DOHH2 (cell line): ENCODE data around the gene HSBP1L1.
A peak's percentile ranks its signal among the peaks of the same experiment; 100 is the strongest.

ENCODE experiments used
- H3F3A ChIP-seq: fragments of 200-600 bp; sonication (generic), shearing (Covaris generic); 2 replicates; pipeline ENCODE4 v1.6.0; 2016; ENCODE audit warnings: antibody characterized with exemption, mild to moderate bottlenecking; ENCODE audit not compliant: control insufficient read depth, insufficient read depth
- H3K27ac ChIP-seq: fragments of 200-600 bp; sonication (generic); 2 replicates; pipeline ENCODE4 v1.5.1; 2014; ENCODE audit warnings: low read depth, mild to moderate bottlenecking, low read length, moderate library complexity
- H3K27me3 ChIP-seq: fragments of 200-600 bp; sonication (generic); 2 replicates; pipeline ENCODE4 v1.6.1; 2014; ENCODE audit warnings: mild to moderate bottlenecking, low read length, mixed read lengths; ENCODE audit not compliant: control insufficient read depth
- H3K36me3 ChIP-seq: fragments of 200-600 bp; sonication (generic); 2 replicates; pipeline ENCODE4 v1.6.1; 2014; ENCODE audit warnings: mild to moderate bottlenecking, low read length, moderate library complexity, mixed read lengths; ENCODE audit not compliant: control insufficient read depth
- H3K4me1 ChIP-seq: fragments of 200-600 bp; sonication (generic); 2 replicates; pipeline ENCODE4 v1.6.1; 2014; ENCODE audit warnings: mild to moderate bottlenecking, low read length, mixed read lengths; ENCODE audit not compliant: control insufficient read depth
- H3K4me2 ChIP-seq: fragments of 200-600 bp; sonication (generic); 2 replicates; pipeline ENCODE4 v1.6.0; 2014; ENCODE audit warnings: mild to moderate bottlenecking, low read length, moderate library complexity
- H3K4me3 ChIP-seq: fragments of 200-600 bp; sonication (generic); 2 replicates; pipeline ENCODE4 v1.5.1; 2014; ENCODE audit warnings: mild to moderate bottlenecking, low read length, mixed read lengths
- H3K79me2 ChIP-seq: fragments of 200-600 bp; sonication (generic); 2 replicates; pipeline ENCODE4 v1.6.1; 2014; ENCODE audit warnings: mild to moderate bottlenecking, low read length, mixed read lengths; ENCODE audit not compliant: control insufficient read depth
- H3K9me2 ChIP-seq: fragments of 200-600 bp; sonication (generic); replicated peaks from 2 replicates; pipeline ENCODE4 v1.6.1; 2014; ENCODE audit warnings: mild to moderate bottlenecking, low read length, mixed read lengths; ENCODE audit not compliant: control insufficient read depth
- H3K9me3 ChIP-seq: fragments of 200-600 bp; sonication (generic); 2 replicates; pipeline ENCODE4 v1.6.1; 2014; ENCODE audit warnings: antibody characterized with exemption, low read length, mixed read lengths; ENCODE audit not compliant: control insufficient read depth, insufficient read depth
- H4K20me1 ChIP-seq: fragments of 200-600 bp; sonication (generic); 2 replicates; pipeline ENCODE4 v1.6.0; 2014; ENCODE audit warnings: low read depth, mild to moderate bottlenecking, antibody characterized with exemption, low read length, moderate library complexity; ENCODE audit not compliant: control insufficient read depth, insufficient read depth
- EZH2phosphoT487 ChIP-seq: fragments of 200-600 bp; sonication (generic); IDR thresholded peaks from 2 replicates; pipeline ENCODE4 v1.6.1; 2017; ENCODE audit warnings: borderline replicate concordance, mild to moderate bottlenecking, antibody characterized with exemption, low read length, moderate library complexity, mixed read lengths
- TF ChIP-seq, protein P1 (sequence below): fragments of 200-600 bp; sonication (generic); IDR thresholded peaks from one replicate; pipeline ENCODE4 v1.5.1; 2014; ENCODE audit warnings: antibody characterized with exemption, mild to moderate bottlenecking, low read depth, low read length; ENCODE audit not compliant: poor library complexity, severe bottlenecking

The HSBP1L1 gene

DNA sequence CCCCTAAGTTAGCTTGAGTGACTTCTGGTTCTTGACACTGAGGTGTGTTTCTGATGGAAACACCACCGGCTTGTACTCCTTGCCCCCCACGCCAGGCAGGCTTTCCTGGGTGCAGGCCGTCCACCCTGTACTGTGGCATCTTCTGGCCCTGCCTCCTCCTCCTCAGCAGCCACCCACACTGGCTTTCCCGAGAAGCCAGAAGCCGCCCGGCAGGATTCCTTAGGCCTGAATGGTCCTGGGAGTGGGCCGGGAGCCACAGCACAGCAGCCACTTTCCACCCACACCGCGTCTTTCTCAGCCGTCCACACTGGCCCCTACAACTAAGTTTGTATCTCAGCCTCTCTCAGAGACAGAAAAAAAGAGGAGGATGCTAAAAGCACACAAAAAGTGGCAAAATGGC is 2.1 kb upstream of the HSBP1L1 start:
- Histone ChIP-seq H3K9me2 (no peaks in the 10 kb centered on the region), H4K20me1 (no peaks in the 10 kb centered on the region), H3K36me3 (peaks cover 7% of the 10 kb centered on the region), H3K4me3 (no peak overlapping the region), H3K4me2 (no peak overlapping the region), H3K27me3 (no peaks in the 10 kb centered on the region), H3K79me2 (peaks cover 34% of the 10 kb centered on the region), H3K9me3 (no peaks in the 10 kb centered on the region), H3K27ac (no peak overlapping the region), H3K4me1 (peaks cover 65% of the 10 kb centered on the region), H3F3A (peaks cover 12% of the 10 kb centered on the region)
- TF ChIP-seq, protein P1, sequence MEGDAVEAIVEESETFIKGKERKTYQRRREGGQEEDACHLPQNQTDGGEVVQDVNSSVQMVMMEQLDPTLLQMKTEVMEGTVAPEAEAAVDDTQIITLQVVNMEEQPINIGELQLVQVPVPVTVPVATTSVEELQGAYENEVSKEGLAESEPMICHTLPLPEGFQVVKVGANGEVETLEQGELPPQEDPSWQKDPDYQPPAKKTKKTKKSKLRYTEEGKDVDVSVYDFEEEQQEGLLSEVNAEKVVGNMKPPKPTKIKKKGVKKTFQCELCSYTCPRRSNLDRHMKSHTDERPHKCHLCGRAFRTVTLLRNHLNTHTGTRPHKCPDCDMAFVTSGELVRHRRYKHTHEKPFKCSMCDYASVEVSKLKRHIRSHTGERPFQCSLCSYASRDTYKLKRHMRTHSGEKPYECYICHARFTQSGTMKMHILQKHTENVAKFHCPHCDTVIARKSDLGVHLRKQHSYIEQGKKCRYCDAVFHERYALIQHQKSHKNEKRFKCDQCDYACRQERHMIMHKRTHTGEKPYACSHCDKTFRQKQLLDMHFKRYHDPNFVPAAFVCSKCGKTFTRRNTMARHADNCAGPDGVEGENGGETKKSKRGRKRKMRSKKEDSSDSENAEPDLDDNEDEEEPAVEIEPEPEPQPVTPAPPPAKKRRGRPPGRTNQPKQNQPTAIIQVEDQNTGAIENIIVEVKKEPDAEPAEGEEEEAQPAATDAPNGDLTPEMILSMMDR, result no peak
- no peak for TF ChIP-seq EZH2phosphoT487

DNA sequence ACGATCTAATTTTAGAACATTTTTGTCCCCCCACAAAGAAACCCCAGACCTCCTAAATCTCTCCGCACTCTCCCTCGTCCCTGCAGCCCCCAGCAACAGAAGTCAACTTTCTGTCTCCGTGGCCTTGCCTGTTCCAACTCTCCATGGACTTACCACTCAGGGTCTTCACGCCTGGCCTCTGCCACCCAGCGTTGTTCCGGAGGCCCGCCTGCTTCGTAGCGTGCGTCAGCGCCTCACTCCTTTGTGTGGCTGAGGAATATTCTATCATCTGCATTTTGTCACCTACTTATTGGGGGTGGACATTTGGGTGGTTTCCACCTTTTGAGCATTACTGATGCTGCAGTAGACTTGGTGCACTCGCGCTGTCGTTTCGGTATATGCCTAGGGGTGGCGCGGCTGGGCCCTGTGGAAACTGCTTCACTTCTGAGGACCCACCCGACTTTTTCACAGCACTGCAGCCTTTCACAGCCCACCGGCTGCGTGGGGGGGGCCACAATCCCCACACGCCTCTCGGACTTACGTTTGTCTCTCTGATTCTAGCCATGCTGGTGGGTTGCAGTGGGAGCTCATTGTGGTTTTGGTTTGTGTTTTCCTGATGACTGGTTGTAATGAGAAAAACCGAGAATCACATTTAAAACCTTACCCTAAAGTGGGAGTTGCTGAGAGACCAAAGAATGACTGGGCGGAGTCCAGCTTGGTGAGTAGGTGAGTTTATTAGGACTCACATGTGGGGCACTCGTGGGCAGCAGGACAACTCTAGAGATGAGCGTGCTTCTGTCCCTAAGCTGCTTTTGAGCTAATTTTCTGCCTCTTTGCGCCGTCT is 1.4 kb upstream of the HSBP1L1 start:
- H3K36me3 ChIP-seq, result peaks cover 15% of the 10 kb centered on the region
- peak overlapping the region; percentile 80 for H3K4me2 ChIP-seq

DNA sequence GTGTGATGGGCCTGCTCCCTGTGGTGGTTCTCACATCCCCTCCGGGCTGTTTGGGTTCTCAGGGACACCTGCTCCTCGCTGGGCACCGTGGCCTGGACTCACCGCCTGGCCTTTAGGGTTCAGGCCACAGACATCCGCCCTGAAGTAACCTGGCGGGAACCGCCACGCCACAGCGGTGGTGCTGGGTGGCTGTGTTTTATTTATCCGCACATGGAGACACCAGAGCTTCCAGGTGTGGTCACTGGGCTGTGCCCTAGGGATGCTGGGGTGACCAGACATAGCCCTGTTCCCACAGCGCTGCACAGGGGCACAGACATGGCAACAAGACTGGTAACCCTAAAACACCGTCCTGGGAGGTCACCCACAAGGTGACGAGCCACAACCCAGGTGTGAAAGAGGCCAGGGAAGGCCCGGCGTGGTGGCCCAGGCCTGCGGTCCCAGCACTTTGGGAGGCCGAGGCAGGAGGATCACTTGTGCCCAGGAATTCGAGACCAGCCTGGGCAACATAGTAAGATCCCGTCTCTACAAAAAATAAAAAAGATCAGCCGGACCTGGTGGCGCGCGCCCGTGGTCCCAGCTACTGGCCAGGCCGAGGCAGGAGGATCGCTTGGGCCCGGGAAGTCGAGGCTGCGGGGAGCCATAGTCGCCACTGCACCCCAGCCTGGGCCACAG is 649 bp upstream of the HSBP1L1 start:
- H3F3A ChIP-seq, result peaks cover 21% of the 10 kb centered on the region
- H3K27me3 ChIP-seq, result no peaks in the 10 kb centered on the region
- peaks cover 17% of the 10 kb centered on the region for H3K36me3 ChIP-seq
- H3K4me3 ChIP-seq, result peak overlapping the region; percentile 74
- TF ChIP-seq EZH2phosphoT487, result no peak
- TF ChIP-seq, protein P1, result no peak
- H3K9me3 ChIP-seq, result no peaks in the 10 kb centered on the region
- no peaks in the 10 kb centered on the region for H3K9me2 ChIP-seq
- peak overlapping the region; percentile 80 for H3K4me2 ChIP-seq
- H3K27ac ChIP-seq, result no peak overlapping the region
- no peaks in the 10 kb centered on the region for H4K20me1 ChIP-seq
- peaks cover 75% of the 10 kb centered on the region for H3K4me1 ChIP-seq
- H3K79me2 ChIP-seq, result peaks cover 45% of the 10 kb centered on the region

More for the DNA sequence above, 1.4 kb upstream of the HSBP1L1 start:
- no peak for TF ChIP-seq EZH2phosphoT487
- TF ChIP-seq, protein P1, result peak; percentile 66
- no peaks in the 10 kb centered on the region for H3K9me2 ChIP-seq
- no peak overlapping the region for H3K27ac ChIP-seq
- H3K4me1 ChIP-seq, result peaks cover 73% of the 10 kb centered on the region
- H3F3A ChIP-seq, result peaks cover 19% of the 10 kb centered on the region
- H4K20me1 ChIP-seq, result no peaks in the 10 kb centered on the region
- peaks cover 40% of the 10 kb centered on the region for H3K79me2 ChIP-seq
- no peaks in the 10 kb centered on the region for H3K9me3 ChIP-seq
- no peaks in the 10 kb centered on the region for H3K27me3 ChIP-seq
- H3K4me3 ChIP-seq, result peak overlapping the region; percentile 74
